Vagina (tissue), 2 donors: ENCODE results near the gene SKOR1. TPM values are rescaled to one million over a fixed set of nuclear protein-coding genes. Genes with fewer than 3 reads are reported as not detected.
A peak's percentile ranks its signal among the peaks of the same experiment; 100 is the strongest.

Experiments used
- DNase-seq, 2 donors: peaks; one replicate each; pipeline ENCODE4 v3.0.0-alpha.2; 2017; ENCODE audit errors: extremely low spot score in 2 of 2
- H3K27ac ChIP-seq: fragments of 200-600 bp; sonication (generic); one replicate; pipeline ENCODE4 v1.5.1; 2019
- H3K27me3 ChIP-seq: fragments of 200-600 bp; sonication (generic); one replicate; pipeline ENCODE4 v1.5.1; 2019
- H3K36me3 ChIP-seq, 2 donors: fragments of 200-600 bp; sonication (generic); one replicate each; pipeline ENCODE4 v1.5.1; 2017 to 2019
- H3K4me1 ChIP-seq: fragments of 200-600 bp; sonication (generic); one replicate; pipeline ENCODE4 v1.5.1; 2019
- H3K4me3 ChIP-seq, 2 donors: fragments of 200-600 bp; sonication (generic); 1 replicate in 1 of 2; 2 replicates in 1 of 2; pipeline ENCODE4 v1.5.1; 2016 to 2019
- H3K9me3 ChIP-seq: fragments of 200-600 bp; sonication (generic); one replicate; pipeline ENCODE4 v1.5.1; 2019
- CTCF ChIP-seq, 3 experiments: fragments of 450-650 bp in 2 of 3; fragments of 200-600 bp in 1 of 3; sonication (generic) in 1 of 3; IDR thresholded peaks; one replicate each; pipeline ENCODE4 v1.5.1; 2017 to 2019; ENCODE audit warnings: antibody characterized with exemption in 3 of 3, mild to moderate bottlenecking in 2 of 3, moderate library complexity in 2 of 3
- POLR2A ChIP-seq, 2 donors: fragments of 450-650 bp; IDR thresholded peaks; one replicate each; pipeline ENCODE4 v1.6.1; 2017; ENCODE audit warnings: antibody characterized with exemption in 2 of 2, mild to moderate bottlenecking in 2 of 2, moderate library complexity in 2 of 2
- POLR2AphosphoS5 ChIP-seq, 2 donors: sonication (generic); formaldehyde crosslinking; IDR thresholded peaks; one replicate each; pipeline ENCODE4 v1.9.0; 2017; ENCODE audit warnings: antibody characterized with exemption in 2 of 2, mild to moderate bottlenecking in 2 of 2, low read depth in 1 of 2; ENCODE audit not compliant: insufficient read depth in 1 of 2
- intact Hi-C: fragments of 100-400 bp; cut with DNase I; formaldehyde crosslinking; loops from one replicate; pipeline ENCODE4 v1.15.1; 2023
- total RNA-seq: library from RNA; depleted of rRNA; stranded (reverse); fragments of >200 nt; gene quantifications from one replicate; pipeline ENCODE4 v1.2.3, GENCODE V29; 2016

SKOR1 gene
- total RNA-seq, 1 donor from 2014 or later: 0.25 TPM

DNA sequence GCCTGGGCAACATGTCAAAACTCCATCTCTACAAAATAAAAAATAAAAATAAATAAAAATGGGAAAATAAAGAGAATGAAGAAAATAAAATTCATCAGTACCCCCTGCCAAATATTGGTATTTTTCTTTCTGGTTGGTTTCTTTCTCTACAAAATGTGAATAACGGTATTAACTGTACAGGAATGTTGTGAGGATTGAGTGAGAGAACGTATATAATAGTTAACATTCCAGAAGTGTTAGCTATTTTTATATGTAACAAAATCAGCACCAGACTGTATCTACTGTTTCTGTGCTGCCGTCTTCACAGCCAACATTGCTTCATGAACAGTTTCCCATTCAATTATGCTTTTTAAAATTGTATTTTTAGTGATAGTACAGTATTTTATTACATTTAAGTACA is 40.0 kb downstream of the SKOR1 start:
- Histone ChIP-seq H3K36me3 (no peaks in the 10 kb centered on the region), H3K27me3 (no peaks in the 10 kb centered on the region), H3K4me1 (peaks cover 13% of the 10 kb centered on the region), H3K4me3 (no peak overlapping the region), H3K9me3 (no peaks in the 10 kb centered on the region), H3K27ac (no peak overlapping the region)
- intact Hi-C loops: loop anchor here (10.0 kb wide), 1 partner anchor 289 kb away; no protein-coding TSS in a partner anchor
- TF ChIP-seq POLR2A (IDR thresholded peaks at IDR 0.05): no peak
- TF ChIP-seq POLR2AphosphoS5 (IDR thresholded peaks at IDR 0.05; ENCODE audit: insufficient read depth in 1 of 2, low read depth in 1 of 2): no peak
- TF ChIP-seq CTCF (IDR thresholded peaks at IDR 0.05): no peak
- DNase-seq: no peak

DNA sequence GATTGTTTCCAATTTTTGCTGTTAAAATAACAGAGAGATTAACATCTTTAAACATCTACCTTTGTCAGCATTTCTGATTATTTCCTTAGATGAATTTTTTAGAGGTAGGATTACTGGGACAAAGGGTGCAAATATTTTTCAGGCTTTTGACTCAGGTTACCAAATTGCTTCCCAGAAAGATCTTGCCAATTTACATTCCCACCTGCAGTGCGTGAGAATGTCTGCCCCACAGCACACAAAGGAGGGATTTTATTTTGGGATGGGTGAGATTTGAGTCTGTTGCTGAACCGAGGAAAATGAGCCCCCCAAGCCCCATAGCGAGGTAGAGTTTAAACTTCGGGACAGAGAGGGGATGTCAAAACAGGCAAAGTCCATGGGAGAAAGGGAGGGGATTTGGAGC is 40.5 kb downstream of the SKOR1 start:
- intact Hi-C loops: loop anchor here (10.0 kb wide), 1 partner anchor 289 kb away; no protein-coding TSS in a partner anchor
- Histone ChIP-seq H3K36me3 (no peaks in the 10 kb centered on the region), H3K4me1 (peaks cover 13% of the 10 kb centered on the region), H3K27ac (no peak overlapping the region), H3K27me3 (no peaks in the 10 kb centered on the region), H3K4me3 (no peak overlapping the region), H3K9me3 (no peaks in the 10 kb centered on the region)
- no peak for DNase-seq
- TF ChIP-seq POLR2AphosphoS5 (IDR thresholded peaks at IDR 0.05; ENCODE audit: insufficient read depth in 1 of 2, low read depth in 1 of 2) (no peak), POLR2A (IDR thresholded peaks at IDR 0.05) (no peak), CTCF (IDR thresholded peaks at IDR 0.05) (no peak)

- Histone ChIP-seq H3K4me3 (no peak overlapping the region), H3K27me3 (no peaks in the 10 kb centered on the region), H3K36me3 (no peaks in the 10 kb centered on the region), H3K27ac (no peak overlapping the region), H3K9me3 (no peaks in the 10 kb centered on the region), H3K4me1 (no peaks in the 10 kb centered on the region)
- intact Hi-C loops: loop anchor here (10.0 kb wide), 1 partner anchor 285 kb away; no protein-coding TSS in a partner anchor
- no peak for TF ChIP-seq POLR2AphosphoS5 (IDR thresholded peaks at IDR 0.05; ENCODE audit: insufficient read depth in 1 of 2, low read depth in 1 of 2)
- TF ChIP-seq CTCF (IDR thresholded peaks at IDR 0.05): no peak
- no peak for TF ChIP-seq POLR2A (IDR thresholded peaks at IDR 0.05)
- DNase-seq: no peak
Measured at GRCh38 chr15:67869701-67870100, 44.4 kb downstream of the SKOR1 start.

DNA sequence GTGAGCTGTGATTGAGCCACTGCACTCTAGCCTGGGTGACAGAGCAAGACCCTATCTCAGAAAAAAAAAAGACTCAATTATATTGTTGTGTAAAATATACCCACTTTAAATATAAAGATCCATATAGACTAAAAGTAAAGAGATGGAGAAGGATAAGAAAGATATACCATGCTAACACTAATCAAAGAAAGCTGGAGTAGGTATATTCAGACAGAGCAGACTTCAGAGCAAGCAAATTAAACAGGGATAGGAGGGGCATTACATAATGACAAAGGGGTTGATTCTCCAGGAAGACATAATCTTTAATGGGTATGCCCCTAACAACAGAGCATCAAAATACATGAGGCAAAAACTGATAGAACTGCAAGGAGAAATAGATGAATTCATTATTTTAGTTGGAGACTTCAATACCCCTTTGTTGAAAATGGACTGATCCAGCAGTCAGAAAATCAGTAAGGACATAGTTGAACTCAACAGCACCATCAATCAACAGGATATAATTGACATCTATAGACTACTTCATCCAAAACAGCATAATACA is 45.6 kb downstream of the SKOR1 start:
- intact Hi-C loops: no loop called here
- Histone ChIP-seq H3K4me1 (no peaks in the 10 kb centered on the region), H3K4me3 (no peak overlapping the region), H3K27me3 (no peaks in the 10 kb centered on the region), H3K27ac (no peak overlapping the region), H3K36me3 (no peaks in the 10 kb centered on the region), H3K9me3 (no peaks in the 10 kb centered on the region)
- DNase-seq: no peak
- TF ChIP-seq CTCF (IDR thresholded peaks at IDR 0.05): no peak
- no peak for TF ChIP-seq POLR2A (IDR thresholded peaks at IDR 0.05)
- no peak for TF ChIP-seq POLR2AphosphoS5 (IDR thresholded peaks at IDR 0.05; ENCODE audit: insufficient read depth in 1 of 2, low read depth in 1 of 2)

- no peak overlapping the region for H3K4me3 ChIP-seq
- DNase-seq: peak in 1 of 2 donors; percentile 20
- no peaks in the 10 kb centered on the region for H3K4me1 ChIP-seq
- H3K9me3 ChIP-seq: no peaks in the 10 kb centered on the region
- no peaks in the 10 kb centered on the region for H3K36me3 ChIP-seq
- intact Hi-C loops: no loop called here
- H3K27ac ChIP-seq: no peak overlapping the region
- no peak for TF ChIP-seq POLR2AphosphoS5 (IDR thresholded peaks at IDR 0.05; ENCODE audit: insufficient read depth in 1 of 2, low read depth in 1 of 2)
- no peak for TF ChIP-seq CTCF (IDR thresholded peaks at IDR 0.05)
- no peak for TF ChIP-seq POLR2A (IDR thresholded peaks at IDR 0.05)
- no peaks in the 10 kb centered on the region for H3K27me3 ChIP-seq
Measured at GRCh38 chr15:67873777-67874176, 48.5 kb downstream of the SKOR1 start.
